GM12878 (cell line): ENCODE measurements around the gene DNAH5. TPM values are rescaled to one million over a fixed set of nuclear protein-coding genes. Genes with fewer than 3 reads are reported as not detected.

Experiments
- ATAC-seq: fragments of 200-7000 bp; cut with Tn5 transposase; 3 replicates; pipeline ENCODE4 v1.9.1; 2020; ENCODE audit warnings: mild to moderate bottlenecking, moderate library complexity
- BruUV-seq: library from RNA; stranded (reverse); fragments of 400-500 nt; replicated peaks from 2 replicates; lab custom pipeline; 2021; lab: Mats Ljungman, UMichigan
- CTCF ChIA-PET: fragments of 300-600 bp; sonication (Branson Sonifier 250); formaldehyde crosslinking; extraction: SDS; loops from one replicate; lab custom pipeline; 2021; ENCODE audit warnings: inconsistent platforms; lab: Yijun Ruan, JAX
- POLR2A ChIA-PET: fragments of 350-600 bp; formaldehyde crosslinking; extraction: SDS; loops from one replicate; lab custom pipeline; 2021; ENCODE audit warnings: inconsistent platforms; lab: Charles Lee
- RAD21 ChIA-PET: fragments of 300-600 bp; sonication (Branson Sonifier 250); formaldehyde crosslinking; loops from one replicate; lab custom pipeline; 2023; ENCODE audit warnings: antibody characterized with exemption; ENCODE audit not compliant: unreplicated experiment; lab: Charles Lee
- SMC1A ChIA-PET: fragments of 300-600 bp; sonication (Branson Sonifier 250); formaldehyde crosslinking; loops from one replicate; lab custom pipeline; 2023; ENCODE audit not compliant: unreplicated experiment, uncharacterized antibody; lab: Charles Lee
- DNase-seq: peaks from one replicate; pipeline ENCODE4 v3.0.0-alpha.2; 2011; ENCODE audit warnings: low read depth, low spot score
- FAIRE-seq: peaks from 3 replicates; lab custom pipeline; 2011; peaks lifted over from hg19 to GRCh38; lab: Jason Lieb, UNC
- H2AFZ ChIP-seq: 2 replicates; pipeline ENCODE4 v1.6.0; 2011; ENCODE audit warnings: low read depth, low read length, control low read depth; ENCODE audit not compliant: control insufficient read depth
- H3K27ac ChIP-seq: 2 replicates; pipeline ENCODE4 v1.5.1; 2011; ENCODE audit warnings: control low read depth; ENCODE audit not compliant: control insufficient read depth, insufficient read depth
- H3K27me3 ChIP-seq, 2 experiments: replicated peaks in 1 of 2; 2 replicates each; pipeline versions ENCODE4 v1.6.0 to v1.6.1; 2011; ENCODE audit warnings: low read length in 1 of 2; ENCODE audit not compliant: control insufficient read depth in 2 of 2, insufficient read depth in 2 of 2
- H3K36me3 ChIP-seq, 2 experiments: 2 replicates each; pipeline ENCODE4 v1.5.1; 2011; ENCODE audit warnings: low read length in 1 of 2; ENCODE audit not compliant: control insufficient read depth in 2 of 2, insufficient read depth in 2 of 2
- H3K4me1 ChIP-seq: 2 replicates; pipeline ENCODE4 v1.6.1; 2011; ENCODE audit warnings: mild to moderate bottlenecking, low read length, moderate library complexity, mixed read lengths; ENCODE audit not compliant: control insufficient read depth, insufficient read depth
- H3K4me2 ChIP-seq: 2 replicates; pipeline ENCODE4 v1.6.0; 2011; ENCODE audit warnings: control low read depth; ENCODE audit not compliant: control insufficient read depth, insufficient read depth
- H3K4me3 ChIP-seq: fragments of 200-600 bp; sonication (generic); 2 replicates; pipeline ENCODE4 v1.5.1; 2016
- H3K79me2 ChIP-seq: 2 replicates; pipeline ENCODE4 v1.6.0; 2011; ENCODE audit warnings: low read length; ENCODE audit not compliant: control insufficient read depth, insufficient read depth
- H3K9ac ChIP-seq: 2 replicates; pipeline ENCODE4 v1.8.0; 2011; ENCODE audit warnings: low read length, control low read depth, mixed read lengths; ENCODE audit not compliant: control insufficient read depth, insufficient read depth
- H3K9me3 ChIP-seq: replicated peaks from 3 replicates; pipeline ENCODE4 v1.5.1; 2011; ENCODE audit warnings: mild to moderate bottlenecking, low read length; ENCODE audit not compliant: control insufficient read depth, insufficient read depth
- H4K20me1 ChIP-seq: 2 replicates; pipeline ENCODE4 v1.6.0; 2011; ENCODE audit not compliant: control insufficient read depth, insufficient read depth
- BHLHE40 ChIP-seq, 2 experiments: fragments of 450-650 bp in 1 of 2; IDR thresholded peaks; 2 replicates each; pipeline ENCODE4 v1.6.1; 2011 to 2017; ENCODE audit warnings: low read depth in 2 of 2, borderline replicate concordance in 1 of 2, improper control_type of control experiment in 1 of 2, low read length in 1 of 2, mild to moderate bottlenecking in 1 of 2
- CEBPB ChIP-seq, 2 experiments: fragments of 150-350 bp in 1 of 2; IDR thresholded peaks; 2 replicates each; pipeline ENCODE4 v1.6.1; 2012 to 2014; ENCODE audit warnings: low read depth in 2 of 2, low read length in 2 of 2, borderline replicate concordance in 1 of 2, inconsistent platforms in 1 of 2
- CEBPZ ChIP-seq: fragments of 150-350 bp; IDR thresholded peaks from 2 replicates; pipeline ENCODE4 v1.6.1; 2016; ENCODE audit warnings: low read depth, low read length
- CUX1 ChIP-seq: IDR thresholded peaks from 2 replicates; pipeline ENCODE4 v1.6.1; 2012; ENCODE audit warnings: improper control_type of control experiment, low read depth, low read length; ENCODE audit not compliant: insufficient replicate concordance
- HDGF ChIP-seq: fragments of 450-650 bp; IDR thresholded peaks from 2 replicates; pipeline ENCODE4 v1.6.1; 2016; ENCODE audit warnings: antibody characterized with exemption
- JUND ChIP-seq: IDR thresholded peaks from 2 replicates; pipeline ENCODE4 v1.6.1; 2012; ENCODE audit warnings: low read depth, mild to moderate bottlenecking, low read length, improper control_type of control experiment, moderate library complexity
- MEF2B ChIP-seq: fragments of 450-650 bp; IDR thresholded peaks from 2 replicates; pipeline ENCODE4 v1.6.1; 2018; ENCODE audit warnings: mild to moderate bottlenecking, moderate library complexity; ENCODE audit not compliant: partially characterized antibody, poor library complexity, severe bottlenecking
- NBN ChIP-seq: fragments of 450-650 bp; IDR thresholded peaks from 2 replicates; pipeline ENCODE4 v1.6.1; 2016
- NRF1 ChIP-seq: conservative IDR thresholded peaks from 2 replicates; pipeline ENCODE4 v1.6.1; 2011; ENCODE audit warnings: mild to moderate bottlenecking, low read depth, low read length, improper control_type of control experiment
- PAX5 ChIP-seq: IDR thresholded peaks from 2 replicates; pipeline ENCODE4 v1.6.1; 2011; ENCODE audit warnings: low read depth, low read length, borderline replicate concordance
- ZNF207 ChIP-seq: fragments of 450-650 bp; IDR thresholded peaks from 2 replicates; pipeline ENCODE4 v1.6.1; 2014; ENCODE audit warnings: antibody characterized with exemption, mild to moderate bottlenecking, borderline replicate concordance
- ZNF274 ChIP-seq: IDR thresholded peaks from one replicate; pipeline ENCODE4 v1.8.0; 2011; ENCODE audit not compliant: insufficient read length, insufficient read depth
- WGBS: methylation state at CpG from one replicate; pipeline ENCODE4 v1.1.6; 2016; ENCODE audit warnings: low lambda C conversion rate; ENCODE audit not compliant: insufficient replicate concordance, insufficient coverage; ENCODE audit errors: missing lambda C conversion rate; 5-methylcytosine and 5-hydroxymethylcytosine counted together
- in situ Hi-C: fragments of 300-500 bp; cut with MboI; formaldehyde crosslinking; loops from 9 replicates; pipeline ENCODE4 v1.14.3; 2018; ENCODE audit warnings: mixed read lengths
- intact Hi-C: fragments of 100-400 bp; cut with micrococcal nuclease; formaldehyde crosslinking; loops from one replicate; pipeline ENCODE4 v1.14.2; 2022; ENCODE audit not compliant: unreplicated experiment
- polyA plus RNA-seq, 11 experiments: library from polyadenylated mRNA; depleted of rRNA in 4 of 11; unstranded in 6 of 11; stranded (reverse) in 5 of 11; fragments of >200 nt; fragmentation: Nextera tagmentation in 4 of 11; fragmentation: Illumina TruSeq in 1 of 11; extraction: Ambion mirVana in 4 of 11; extraction: Trizol in 1 of 11; gene quantifications; 1 replicate in 1 of 11; 2 replicates in 10 of 11; pipeline versions ENCODE4 v1.2.1 to v1.2.3, GENCODE V29; 2011 to 2016; ENCODE audit warnings: inconsistent platforms in 2 of 11, missing spikeins in 2 of 11, low read depth in 1 of 11
- total RNA-seq, 4 experiments: library from RNA; depleted of rRNA in 3 of 4; stranded (reverse); fragments of >200 nt in 3 of 4; fragmentation: Illumina TruSeq in 1 of 4; extraction: Trizol in 1 of 4; gene quantifications; 2 replicates each; pipeline versions ENCODE4 v1.2.1 to v1.2.3, GENCODE V29; 2013 to 2021
- TF ChIP-seq, protein P1 (sequence below): IDR thresholded peaks from 2 replicates; pipeline ENCODE4 v1.6.1; 2012; ENCODE audit warnings: low read depth, low read length, improper control_type of control experiment
- TF ChIP-seq, protein P2 (sequence below): IDR thresholded peaks from 2 replicates; pipeline ENCODE4 v1.6.1; 2011; ENCODE audit warnings: mild to moderate bottlenecking, low read depth, low read length, moderate library complexity; ENCODE audit not compliant: insufficient replicate concordance

DNAH5 gene
- total and polyA plus RNA-seq, 10 of the 15 experiments (the other 5 are each of a cell fraction or from before 2014, with no cell fraction given): under 0.01 to 0.30 (median 0.07) TPM; not detected in 7

- ChIA-PET SMC1A (no interaction called here), RAD21 (no interaction called here), POLR2A (no interaction called here), CTCF (no interaction called here)
- no peak overlapping the region for H3K27ac ChIP-seq
- no peak overlapping the region for H3K9ac ChIP-seq
- no peaks in the 10 kb centered on the region for H3K36me3 ChIP-seq
- no peaks in the 10 kb centered on the region for H3K79me2 ChIP-seq
- no peaks in the 10 kb centered on the region for H3K27me3 ChIP-seq
- FAIRE-seq (no peak), DNase-seq (no peak), ATAC-seq (no peak)
- no TSS peak for BruUV-seq
- H3K4me3 ChIP-seq: no peak overlapping the region
- H4K20me1 ChIP-seq: no peaks in the 10 kb centered on the region
- no peaks in the 10 kb centered on the region for H3K4me1 ChIP-seq
- intact Hi-C loops: no loop called here
- no peak overlapping the region for H2AFZ ChIP-seq
- in situ Hi-C loops: no loop called here
- H3K4me2 ChIP-seq: no peak overlapping the region
- 19% methylated on average over 5 of the region's 5 CpGs for WGBS
- no peaks in the 10 kb centered on the region for H3K9me3 ChIP-seq
- TF ChIP-seq BHLHE40 (IDR thresholded peaks at IDR 0.05; ENCODE audit: borderline replicate concordance in 1 of 2, low read depth in 2 of 2, low read length in 1 of 2) (no peak), NRF1 (no peak), JUND (no peak), MEF2B (no peak), PAX5 (no peak), ZNF207 (no peak), NBN (no peak), HDGF (no peak), CUX1 (no peak), CEBPZ (no peak), ZNF274 (no peak), CEBPB (IDR thresholded peaks at IDR 0.05; ENCODE audit: borderline replicate concordance in 1 of 2, low read depth in 2 of 2, low read length in 2 of 2) (no peak)
- TF ChIP-seq, protein P1, sequence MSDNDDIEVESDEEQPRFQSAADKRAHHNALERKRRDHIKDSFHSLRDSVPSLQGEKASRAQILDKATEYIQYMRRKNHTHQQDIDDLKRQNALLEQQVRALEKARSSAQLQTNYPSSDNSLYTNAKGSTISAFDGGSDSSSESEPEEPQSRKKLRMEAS: no peak
- TF ChIP-seq, protein P2, sequence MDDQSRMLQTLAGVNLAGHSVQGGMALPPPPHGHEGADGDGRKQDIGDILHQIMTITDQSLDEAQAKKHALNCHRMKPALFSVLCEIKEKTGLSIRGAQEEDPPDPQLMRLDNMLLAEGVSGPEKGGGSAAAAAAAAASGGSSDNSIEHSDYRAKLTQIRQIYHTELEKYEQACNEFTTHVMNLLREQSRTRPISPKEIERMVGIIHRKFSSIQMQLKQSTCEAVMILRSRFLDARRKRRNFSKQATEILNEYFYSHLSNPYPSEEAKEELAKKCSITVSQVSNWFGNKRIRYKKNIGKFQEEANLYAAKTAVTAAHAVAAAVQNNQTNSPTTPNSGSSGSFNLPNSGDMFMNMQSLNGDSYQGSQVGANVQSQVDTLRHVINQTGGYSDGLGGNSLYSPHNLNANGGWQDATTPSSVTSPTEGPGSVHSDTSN: no peak
Measured at GRCh38 chr5:13917061-13917460, 27.4 kb downstream of the DNAH5 start.
